T follicular helper cell (primary cell): ENCODE measurements around the gene PRMT3.
"Not testable (repeated sequence)": the region's sequence is repeated elsewhere in the genome, so short reads cannot be mapped to it uniquely, and the experiment has no call there.

ENCODE experiments used
- DNase-seq: peaks from one replicate; pipeline ENCODE4 v3.0.0-alpha.2; 2020; ENCODE audit warnings: low read depth

The PRMT3 gene

DNA sequence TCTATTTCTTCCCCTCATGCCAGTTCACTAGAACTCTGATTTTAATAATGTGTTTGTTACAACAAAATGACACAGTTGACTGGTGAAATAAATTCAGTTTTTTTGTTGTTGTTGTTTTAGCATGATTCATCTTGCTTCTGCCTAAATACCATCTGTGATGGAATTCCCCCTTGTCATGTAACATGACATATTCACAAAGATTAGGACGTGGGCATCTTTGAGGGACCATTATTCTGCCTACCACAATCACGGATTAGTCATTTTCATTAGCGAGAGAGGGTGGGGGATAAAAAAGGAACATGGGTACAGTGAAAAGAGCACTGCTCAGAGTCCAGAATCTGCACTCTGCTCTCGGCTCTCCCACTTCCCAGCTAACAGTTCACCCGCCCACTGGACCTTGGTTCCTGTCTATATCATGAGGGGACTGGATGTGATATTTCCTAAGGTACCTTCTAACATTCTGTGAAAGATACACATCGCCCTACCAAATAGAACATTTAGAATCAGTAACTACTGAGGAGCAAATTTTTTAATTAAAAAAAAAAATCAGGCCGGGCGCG, 12.7 kb upstream of the PRMT3 start:
- DNase-seq = no peak

DNA sequence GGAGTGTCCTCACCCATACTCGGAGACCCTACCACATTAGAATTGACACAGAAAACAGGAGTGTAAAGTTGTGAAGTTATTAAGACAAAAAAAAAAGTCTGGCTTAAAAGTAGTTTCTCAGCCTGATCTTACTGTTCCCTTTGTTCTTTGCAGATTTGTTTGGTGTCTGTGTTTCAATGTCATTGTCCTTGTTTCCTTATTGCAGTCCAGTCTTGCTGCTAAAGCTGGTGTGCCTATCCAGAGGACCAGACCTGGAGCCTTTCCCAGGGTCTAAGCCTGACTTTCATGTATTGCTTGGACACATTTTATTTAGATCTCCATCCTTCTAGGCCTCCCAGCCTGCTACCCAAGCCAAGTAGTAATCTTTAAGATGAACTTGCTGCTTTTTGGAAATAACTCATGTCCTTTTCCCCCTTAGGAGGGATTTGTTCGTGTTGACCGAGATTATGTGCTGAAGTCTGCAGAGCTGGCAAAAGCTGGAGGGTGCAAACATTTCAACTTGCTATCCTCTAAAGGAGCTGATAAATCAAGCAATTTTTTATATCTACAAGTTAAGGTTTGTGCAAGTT, 11.3 kb upstream of the PRMT3 start:
- no peak for DNase-seq

DNA sequence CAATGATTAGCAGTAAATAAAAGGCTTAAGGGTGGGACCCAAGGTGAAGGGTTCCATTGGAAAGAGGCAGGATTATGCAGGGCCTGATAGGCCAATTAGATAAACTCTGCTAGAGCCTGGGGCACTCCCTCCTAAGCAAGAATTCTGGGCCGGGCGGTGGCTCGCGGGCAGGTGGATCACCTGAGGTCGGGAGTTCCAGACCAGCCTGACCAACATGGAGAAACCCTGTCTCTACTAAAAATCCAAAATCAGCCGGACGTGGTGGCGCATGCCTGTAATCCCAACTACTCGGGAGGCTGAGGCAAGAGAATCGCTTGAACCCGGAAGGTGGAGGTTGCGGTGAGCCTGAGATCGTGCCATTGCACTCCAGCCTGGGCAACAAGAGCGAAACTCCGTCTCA, 1.5 kb upstream of the PRMT3 start:
- DNase-seq = not testable (repeated sequence)

DNA sequence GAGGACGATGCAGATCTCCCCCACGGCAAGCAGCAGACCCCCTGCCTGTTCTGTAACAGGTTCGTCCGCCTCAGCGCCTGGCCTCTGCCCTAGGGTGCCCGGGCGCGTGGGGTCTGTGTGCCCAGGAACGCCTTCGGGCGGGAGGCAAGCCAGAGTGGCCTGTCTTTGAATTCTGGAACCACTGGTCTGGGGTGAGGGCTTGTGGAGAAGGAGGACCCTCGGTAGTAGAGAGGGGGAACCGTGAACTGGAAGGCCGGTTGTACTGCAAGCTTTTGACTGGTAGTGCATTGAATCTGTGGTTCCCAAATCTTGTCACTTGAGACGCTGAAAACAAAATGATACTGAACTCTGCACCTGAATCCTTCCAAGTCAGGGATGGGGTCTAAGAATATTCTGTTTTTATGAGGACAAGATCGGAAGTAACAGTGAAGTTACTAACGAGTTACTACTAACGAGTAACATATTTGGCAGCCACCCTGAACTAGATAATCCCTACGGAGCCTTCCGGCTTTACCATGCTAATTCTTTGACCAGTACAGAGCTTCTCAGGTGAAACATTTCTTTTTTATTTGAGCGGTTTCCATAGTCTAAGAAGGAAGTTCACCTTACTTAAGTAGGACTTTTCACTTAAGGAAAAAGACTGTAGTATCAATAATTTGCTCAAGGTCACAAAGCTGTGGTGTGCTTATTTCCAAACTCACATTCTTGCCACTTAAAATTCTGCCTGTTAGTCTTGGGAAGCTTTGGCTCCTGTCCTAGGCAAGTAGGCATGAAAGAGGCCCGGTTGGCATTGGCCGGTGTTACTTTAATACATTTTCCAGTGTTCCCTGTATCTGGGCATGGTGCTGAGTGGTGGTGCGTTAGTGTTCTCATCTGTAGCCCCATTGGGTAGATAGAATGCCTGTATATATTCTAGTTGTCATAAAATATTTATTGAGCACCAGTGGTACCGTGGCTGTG, 860 bp downstream of the PRMT3 start:
- DNase-seq = no peak

DNA sequence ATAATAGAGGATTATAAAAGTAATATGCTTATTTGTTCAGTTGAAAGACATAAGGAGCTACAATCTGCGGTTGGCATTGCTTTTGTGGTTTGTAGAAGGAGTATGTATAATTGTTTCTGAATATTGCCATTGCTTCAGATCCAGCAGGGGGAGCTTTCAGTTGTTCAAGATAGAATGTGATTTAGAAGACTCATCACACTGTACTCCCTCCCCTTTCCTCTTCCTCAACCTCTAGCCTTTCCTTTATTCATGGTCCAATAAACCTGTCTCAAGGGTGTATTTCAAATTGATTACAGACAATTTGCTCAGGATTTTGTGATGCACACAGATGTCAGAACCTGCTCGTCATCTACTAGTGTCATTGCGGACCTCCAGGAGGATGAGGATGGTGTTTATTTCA, 9.8 kb downstream of the PRMT3 start:
- DNase-seq = no peak

DNA sequence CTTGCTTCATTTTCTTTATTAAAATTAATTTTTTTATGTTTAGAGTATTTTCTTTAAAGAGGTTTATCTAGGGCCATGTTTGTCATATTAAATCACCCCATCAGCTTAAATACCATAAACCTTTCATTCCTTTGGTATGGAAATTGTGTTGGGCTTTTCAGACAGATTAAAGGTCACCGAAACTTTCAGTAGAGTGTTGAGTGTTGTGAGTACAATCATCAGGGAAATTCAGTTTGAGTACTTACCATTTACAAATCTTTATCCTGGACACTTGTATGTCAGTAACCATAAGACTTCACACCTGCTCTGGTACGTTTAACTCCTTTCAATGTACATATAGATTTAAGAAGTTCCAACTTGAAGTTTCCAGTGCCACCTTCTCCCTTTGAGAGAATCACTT, 12.0 kb downstream of the PRMT3 start:
- DNase-seq = no peak

DNA sequence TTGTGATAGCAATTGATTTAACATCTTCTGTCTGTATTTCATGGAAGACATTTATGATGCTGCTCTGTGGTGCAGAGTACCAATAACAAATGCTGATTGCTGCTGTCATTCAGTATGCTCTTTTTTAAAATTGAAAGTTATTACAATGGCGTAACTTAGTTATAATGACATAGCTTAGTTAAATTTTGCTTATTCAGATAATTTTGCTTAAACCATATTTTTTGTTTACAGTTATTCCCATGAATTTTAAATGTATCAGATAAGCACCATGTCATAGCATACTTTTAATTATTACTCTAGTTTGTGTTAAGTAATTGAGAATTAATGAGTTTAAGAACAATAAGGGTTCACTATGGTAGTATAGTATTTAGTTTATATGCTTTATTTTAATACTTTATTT, 15.5 kb downstream of the PRMT3 start:
- DNase-seq = no peak

DNA sequence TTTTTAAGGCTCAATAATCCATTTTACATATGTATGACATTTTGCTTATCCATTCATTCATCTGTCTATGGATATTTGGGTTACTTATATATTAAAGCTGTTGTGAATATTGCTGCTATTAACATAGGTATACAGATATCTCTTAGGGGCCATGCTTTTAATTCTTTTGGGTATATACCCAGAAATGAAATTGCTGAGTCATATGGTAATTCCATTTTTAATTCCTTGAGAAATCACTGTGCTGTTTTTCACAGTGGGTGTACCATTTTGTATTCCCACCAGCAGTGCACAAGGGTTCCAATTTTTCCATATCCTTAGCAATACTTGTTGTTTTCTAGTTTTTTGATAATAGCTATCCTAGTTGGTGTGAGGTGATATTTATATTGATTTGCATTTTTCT, 19.0 kb downstream of the PRMT3 start:
- no peak for DNase-seq

DNA sequence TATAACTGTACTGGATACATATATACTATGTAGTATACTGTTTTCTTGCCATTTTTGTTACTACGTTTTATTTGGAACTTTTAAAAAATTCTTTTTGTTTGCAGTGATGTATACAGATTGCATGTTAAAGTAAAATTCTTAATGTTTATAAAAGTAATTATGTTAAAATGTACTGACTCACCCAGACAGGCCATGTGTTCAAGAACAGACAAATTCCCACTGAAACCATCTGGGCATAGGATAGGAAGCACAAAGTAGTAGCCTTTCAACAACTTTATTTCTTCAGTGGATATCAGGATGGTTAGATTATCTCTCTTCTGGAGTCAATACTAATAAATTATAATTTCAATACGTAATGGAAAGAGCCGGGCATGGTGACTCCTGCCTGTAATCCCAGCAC, 19.8 kb downstream of the PRMT3 start:
- DNase-seq = no peak

DNA sequence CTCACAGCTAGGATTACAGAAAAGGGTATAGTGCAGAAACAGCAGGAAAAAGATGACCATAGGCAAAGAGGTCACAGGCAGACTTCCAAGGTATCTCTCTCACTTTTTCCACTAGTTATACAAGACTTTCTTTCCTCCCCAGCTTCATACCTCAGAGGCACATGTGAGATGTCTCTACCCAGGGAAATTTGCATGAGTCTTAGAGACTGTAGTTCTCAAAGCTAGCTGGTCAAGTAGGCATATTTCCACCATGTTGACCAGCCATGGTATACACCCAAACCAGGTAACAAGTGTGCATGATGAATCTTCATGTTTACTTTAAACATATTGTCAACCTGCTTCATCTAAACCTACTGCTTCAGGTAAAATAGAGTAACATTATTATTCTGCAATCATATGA, 27.9 kb downstream of the PRMT3 start:
- DNase-seq = no peak

DNA sequence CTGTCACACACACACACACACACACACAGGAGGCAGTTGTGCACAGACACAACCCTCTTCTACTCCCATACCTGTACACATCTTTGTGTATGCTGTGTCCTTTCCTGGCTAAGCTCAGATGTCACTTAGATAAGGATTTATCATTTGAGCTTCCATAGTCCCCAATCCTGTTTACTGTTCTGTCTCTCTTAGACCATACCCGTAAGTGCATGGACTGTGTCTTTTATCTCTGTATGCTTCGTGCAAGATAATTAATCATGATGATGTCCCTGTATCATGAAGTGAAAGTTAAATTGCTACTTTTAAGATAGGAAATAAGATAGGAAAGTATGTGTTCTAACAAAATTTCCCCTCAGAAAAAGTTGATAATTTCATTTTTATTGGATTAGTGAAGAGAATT, 30.3 kb downstream of the PRMT3 start:
- no peak for DNase-seq

DNA sequence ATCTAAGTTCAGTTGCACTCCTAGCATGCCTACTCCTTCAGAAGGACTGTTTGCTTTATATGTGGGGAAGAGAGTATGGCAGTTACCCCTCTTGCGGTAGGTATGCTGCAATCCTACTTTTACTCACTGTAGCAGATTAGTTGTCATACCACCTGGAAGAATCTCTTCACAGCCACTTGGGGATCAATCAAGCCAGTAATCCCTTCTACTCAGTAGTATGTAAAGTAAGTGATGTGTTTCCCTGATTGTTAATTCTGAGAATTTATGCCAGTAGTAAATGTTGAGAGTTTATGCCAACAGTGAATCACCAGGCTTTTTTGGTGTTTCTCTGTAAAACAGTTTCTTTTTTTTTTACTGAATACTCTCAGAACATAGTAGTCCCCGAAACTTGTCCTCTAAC, 34.4 kb downstream of the PRMT3 start:
- no peak for DNase-seq

DNA sequence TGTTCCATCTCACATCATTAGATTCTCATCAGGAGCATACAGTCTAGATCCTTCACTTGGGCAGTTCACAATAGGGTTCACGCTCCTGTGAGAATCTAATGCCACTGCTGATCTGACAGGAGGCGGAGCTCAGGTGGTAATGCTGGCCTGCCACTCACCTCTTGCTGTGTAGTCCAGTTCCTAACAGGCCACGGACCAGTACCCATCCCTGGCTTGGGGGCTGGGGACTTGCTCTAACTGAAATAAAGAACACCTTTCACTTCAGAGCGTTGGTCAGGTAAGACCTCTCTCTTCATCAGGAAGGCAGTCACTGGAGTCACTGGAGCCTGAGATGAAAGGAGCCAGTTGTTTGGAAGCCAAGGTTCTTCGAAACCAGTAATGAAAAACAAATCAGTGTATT, 41.7 kb downstream of the PRMT3 start:
- DNase-seq = no peak

DNA sequence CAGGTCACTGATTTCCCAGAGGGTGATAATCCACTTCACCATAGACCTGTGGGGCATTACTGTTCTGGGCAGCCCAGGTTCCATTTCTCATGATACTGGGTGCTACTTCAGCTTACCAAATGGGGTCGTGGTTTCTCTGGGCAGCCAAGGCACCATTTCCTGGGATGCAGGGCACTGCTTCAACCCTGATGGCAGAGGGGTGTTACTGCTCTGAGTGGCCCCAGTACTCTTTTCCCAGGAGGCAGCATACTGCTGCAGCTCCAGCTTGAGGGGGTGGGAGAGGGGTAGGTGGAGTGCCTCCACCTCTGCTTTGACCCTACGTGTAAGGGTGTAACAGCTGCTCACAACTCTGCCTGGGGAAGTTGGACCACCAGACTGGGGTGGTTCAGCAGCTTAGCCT, 51.1 kb downstream of the PRMT3 start:
- no peak for DNase-seq

DNA sequence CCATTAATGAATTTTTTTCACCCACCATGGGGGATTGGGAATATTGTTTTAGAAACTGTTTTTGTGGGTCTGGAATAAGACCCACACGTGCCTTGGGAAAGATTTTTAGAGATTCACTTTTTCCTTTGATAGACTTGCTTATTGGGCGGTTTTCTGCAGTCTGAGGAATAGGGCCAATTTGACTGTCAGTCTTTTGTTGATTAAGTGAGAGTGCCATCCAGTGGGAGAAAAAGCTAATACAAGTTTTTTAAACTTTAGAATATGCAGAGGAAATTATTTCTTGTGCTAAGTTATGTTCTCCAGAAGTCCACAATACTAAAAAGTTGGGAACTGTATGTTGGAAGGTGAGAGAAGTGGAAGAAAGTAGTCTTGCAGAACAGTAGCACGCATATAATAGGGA, 56.1 kb downstream of the PRMT3 start:
- DNase-seq = no peak

DNA sequence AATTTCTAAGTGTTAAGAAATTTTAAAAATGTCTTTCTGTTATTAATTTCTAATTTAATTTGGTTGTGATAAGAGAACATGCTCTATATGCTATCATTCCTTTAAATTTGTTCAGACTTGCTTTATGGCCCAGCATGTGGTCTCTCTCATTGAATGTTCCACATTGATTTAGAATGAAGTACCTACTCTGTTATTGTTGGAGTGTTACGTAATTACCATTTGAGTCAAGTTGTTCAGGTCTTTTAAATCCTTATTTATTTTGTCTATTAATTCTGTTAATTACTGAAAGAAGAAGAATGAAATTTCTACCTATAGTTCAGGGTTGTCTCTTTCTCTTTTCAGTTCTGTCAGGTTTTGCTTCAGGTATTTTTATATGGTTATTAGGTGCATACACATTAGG, 57.0 kb downstream of the PRMT3 start:
- no peak for DNase-seq

DNA sequence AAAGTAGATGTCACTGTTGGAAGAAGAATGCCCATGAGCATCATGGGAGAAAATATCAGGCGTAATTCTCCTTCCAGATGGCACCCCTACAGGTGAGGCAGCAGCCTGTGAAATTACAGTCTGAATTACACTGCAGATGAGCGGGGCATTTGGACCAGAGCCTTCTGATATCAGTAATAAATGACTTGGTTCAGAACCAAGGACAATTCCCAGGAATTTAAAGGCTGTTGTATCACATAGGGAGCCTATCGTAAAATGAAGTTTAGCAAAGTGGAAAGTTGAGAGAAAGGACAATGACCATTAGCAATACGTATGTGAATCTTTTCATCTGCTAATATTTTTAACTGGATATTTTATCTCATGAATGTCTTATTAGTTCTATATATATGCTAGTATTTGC, 61.3 kb downstream of the PRMT3 start:
- DNase-seq = no peak

DNA sequence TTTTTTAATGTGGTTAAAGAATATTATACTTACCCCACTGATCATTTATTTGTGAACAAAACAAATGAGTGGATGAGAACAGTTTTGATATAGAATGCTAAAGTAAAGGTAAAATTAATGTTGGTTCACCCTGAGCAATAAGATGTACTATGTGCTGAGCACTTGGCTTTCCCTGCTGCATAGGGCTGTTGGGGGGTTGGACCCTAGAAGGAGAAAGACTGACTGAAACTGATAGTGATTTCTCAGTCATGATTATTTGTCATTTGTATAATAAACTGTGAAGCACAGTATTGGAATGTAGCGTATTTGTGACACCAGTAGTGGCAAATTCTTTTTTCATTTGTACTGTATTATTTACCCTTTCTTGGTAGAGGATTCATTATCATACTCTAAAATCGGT, 63.3 kb downstream of the PRMT3 start:
- DNase-seq = no peak

DNA sequence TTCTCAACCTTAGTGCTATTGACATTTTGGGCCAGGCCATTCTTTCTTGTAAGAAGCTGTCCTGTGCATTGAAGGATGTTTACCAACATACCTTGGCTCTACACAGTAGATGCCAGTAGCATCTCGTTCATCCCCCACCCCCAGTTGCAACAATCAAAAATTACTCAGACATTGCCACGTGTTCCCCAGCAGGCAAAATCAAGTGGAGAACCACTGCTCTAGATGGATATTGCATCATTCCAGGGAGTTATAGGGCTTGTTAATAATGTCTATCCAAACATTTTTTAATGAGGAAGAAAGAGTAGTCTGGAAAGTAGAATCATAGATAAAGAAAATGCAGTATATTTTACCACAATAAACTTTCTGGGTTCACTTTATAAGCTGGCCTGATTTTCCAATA, 64.1 kb downstream of the PRMT3 start:
- DNase-seq = no peak

DNA sequence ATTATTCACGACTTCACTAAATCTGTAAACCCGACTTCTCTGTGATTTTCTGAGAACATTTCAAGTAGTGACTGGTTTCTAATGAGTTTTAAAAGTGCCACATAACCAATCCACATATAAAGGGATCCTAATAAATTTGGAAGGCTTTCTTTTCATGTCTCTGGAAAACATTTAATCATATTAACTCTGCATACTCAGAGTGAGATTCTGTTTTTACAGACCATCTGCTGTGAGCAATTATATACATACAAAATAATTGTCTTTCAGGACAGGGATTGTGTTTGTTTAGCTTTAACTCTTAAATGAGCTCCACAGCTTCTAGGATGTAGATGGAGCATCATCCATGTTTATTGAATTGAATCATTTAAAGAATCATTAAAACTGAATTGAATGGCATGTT, 65.1 kb downstream of the PRMT3 start:
- no peak for DNase-seq

DNA sequence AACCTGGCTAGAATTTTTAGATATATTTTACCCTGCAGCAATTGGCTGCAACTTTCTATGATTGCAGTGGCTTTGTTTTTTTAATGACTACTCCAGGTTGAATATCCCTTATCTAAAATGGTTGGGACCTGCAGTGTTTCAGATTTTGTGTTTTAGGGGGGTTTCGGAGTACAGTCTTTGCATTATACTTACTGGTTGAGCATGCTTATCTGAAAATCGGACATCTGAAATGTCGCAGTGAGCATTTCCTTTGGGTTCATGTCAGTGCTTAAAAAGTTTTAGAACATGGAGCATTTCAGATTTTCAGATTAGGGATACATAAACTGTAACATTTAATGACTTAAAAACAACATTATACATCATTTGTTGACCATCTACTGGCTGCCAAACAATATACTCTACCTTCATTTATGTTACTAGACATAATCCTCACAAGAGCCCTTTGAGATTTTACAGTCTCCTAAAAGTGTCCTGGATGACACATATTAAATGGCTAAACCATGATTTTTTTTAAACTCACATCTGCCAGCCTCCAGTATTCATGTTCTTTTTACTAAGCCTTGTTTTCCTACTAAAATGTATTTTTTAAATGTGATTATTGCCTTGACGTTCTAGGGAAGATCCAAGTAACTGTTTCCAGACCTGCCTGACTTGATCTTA, 66.3 kb downstream of the PRMT3 start:
- no peak for DNase-seq

DNA sequence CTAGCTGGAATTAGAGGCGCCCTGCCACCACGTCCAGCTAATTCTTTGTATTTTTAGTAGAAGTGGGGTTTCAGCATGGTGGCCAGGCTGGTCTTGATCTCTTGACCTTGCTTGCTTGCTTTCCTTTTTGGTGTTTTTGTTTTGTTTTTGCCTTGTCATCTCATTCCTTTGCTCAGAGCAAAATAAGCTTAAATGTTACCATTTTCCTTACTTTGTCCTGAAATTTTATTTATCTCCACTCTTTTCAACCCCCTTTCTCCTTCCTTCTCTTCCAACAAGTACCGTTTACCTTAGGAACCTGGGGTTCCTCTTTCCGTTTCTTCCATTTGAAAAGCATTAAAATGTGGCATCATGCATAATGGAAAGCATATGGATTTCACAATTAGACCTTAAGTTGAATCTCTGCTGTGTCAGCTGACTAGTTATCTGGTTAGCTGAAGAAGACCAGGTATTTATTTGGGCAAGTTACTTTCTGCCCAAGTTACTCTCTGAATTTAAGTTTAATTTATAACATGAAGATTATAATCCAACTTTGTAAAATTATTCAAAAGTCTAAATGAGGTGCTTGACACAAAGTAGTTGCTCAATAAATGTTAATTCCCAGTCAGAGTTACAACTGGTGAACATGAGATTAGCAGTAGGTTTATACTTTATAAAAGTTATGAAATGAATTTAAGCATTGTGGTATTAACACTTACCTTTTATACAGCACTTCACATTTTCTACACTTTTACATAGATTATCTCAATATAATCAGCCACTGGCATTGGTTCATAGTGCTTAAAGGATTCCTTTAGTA, 69.7 kb downstream of the PRMT3 start:
- no peak for DNase-seq
